Measurements from ENCODE around the gene PRCD.
A peak's percentile ranks its signal among the peaks of the same experiment; 100 is the strongest.

The PRCD gene

DNA sequence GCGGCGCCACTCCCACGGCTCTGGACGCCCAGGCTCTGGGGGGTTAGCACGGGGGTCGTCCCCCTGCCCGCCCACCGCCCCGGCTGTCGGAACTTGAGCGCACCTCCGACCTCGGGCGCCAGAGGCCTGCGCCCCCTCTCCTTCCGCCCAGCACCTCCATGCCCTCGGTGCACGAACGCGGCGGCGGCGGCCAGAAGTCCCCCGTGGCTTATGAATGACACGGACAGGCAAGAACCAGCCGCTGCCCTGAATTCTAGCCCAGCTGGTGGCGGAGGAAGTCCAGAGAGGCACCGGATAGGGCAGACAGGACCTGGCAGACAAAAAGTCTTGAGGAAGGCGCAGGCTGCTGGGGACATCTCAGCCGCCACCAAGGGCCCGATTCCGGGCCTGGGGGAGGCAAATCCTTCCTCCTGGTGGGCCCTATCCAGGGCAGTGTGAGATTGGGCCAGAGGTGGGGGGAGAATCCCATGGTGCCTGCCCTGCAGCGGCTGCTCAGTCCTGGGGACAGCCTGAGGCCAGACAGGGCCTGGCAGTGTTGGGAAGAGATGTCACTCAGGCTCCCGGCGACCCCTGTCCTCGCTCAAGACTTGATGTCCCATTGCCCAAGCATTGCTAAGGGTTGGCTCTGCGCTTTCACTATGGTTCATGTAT, 1.4 kb upstream of the PRCD start:
- H3K36me3 ChIP-seq (ENCODE audit: control insufficient read depth in 1 of 2, insufficient read depth in 2 of 2, low read length in 2 of 2): no peaks in the 10 kb centered on the region
- no CpG with 5 or more reads among the region's 37 CpGs for WGBS (ENCODE audit: extremely low coverage, insufficient coverage, insufficient read length)
- H3K27me3 ChIP-seq (ENCODE audit: insufficient read depth, low read length): peaks cover 33% of the 10 kb centered on the region
- no peak overlapping the region for H3K18ac ChIP-seq (ENCODE audit: low read length)
- H3K4me2 ChIP-seq (ENCODE audit: low read length): peak overlapping the region; percentile 62
- H4K8ac ChIP-seq (ENCODE audit: low read depth, low read length): no peak overlapping the region
- DNase-seq: no peak
- no peak overlapping the region for H2BK120ac ChIP-seq (ENCODE audit: insufficient read depth, low read length, poor library complexity)
- no peak overlapping the region for H3K4ac ChIP-seq (ENCODE audit: low read depth, low read length)
- no peak overlapping the region for H2BK12ac ChIP-seq (ENCODE audit: low read length)
- H3K14ac ChIP-seq (ENCODE audit: low read length): no peak overlapping the region
- H3K4me1 ChIP-seq (ENCODE audit: control insufficient read depth in 1 of 2, insufficient read depth in 2 of 2, low read length in 2 of 2): peaks cover 15 to 27% of the 10 kb centered on the region in 2 experiments
- no peak overlapping the region for H4K91ac ChIP-seq (ENCODE audit: low read depth, low read length)
- H4K12ac ChIP-seq (ENCODE audit: low read depth, low read length): no peak overlapping the region
- peaks cover 2% of the 10 kb centered on the region for H3K79me1 ChIP-seq (ENCODE audit: low read length)
- H2AFZ ChIP-seq (ENCODE audit: insufficient read depth, low read length, poor library complexity): no peak overlapping the region
- H3K9ac ChIP-seq (ENCODE audit: low read length): no peak overlapping the region
- H2AK5ac ChIP-seq (ENCODE audit: low read length): no peak overlapping the region
- H2BK5ac ChIP-seq (ENCODE audit: low read depth, low read length, poor library complexity): no peak overlapping the region
- no peak overlapping the region for H3K27ac ChIP-seq (ENCODE audit: low read depth, low read length)
- peaks cover 2% of the 10 kb centered on the region for H3K9me3 ChIP-seq (ENCODE audit: insufficient read depth, low read depth, low read length)
- no peak overlapping the region for H3K23ac ChIP-seq (ENCODE audit: low read length)
- peaks cover 2% of the 10 kb centered on the region for H3K79me2 ChIP-seq (ENCODE audit: control insufficient read depth, insufficient read depth, low read length, poor library complexity)
- no peak overlapping the region for H3K4me3 ChIP-seq (ENCODE audit: low read depth, low read length)

GRCh38 chr17:76538941-76539570, 788 bp upstream of the PRCD start:
- Histone ChIP-seq H2AK5ac (ENCODE audit: low read length) (no peak overlapping the region), H2AFZ (ENCODE audit: insufficient read depth, low read length, poor library complexity) (no peak overlapping the region), H3K79me2 (ENCODE audit: control insufficient read depth, insufficient read depth, low read length, poor library complexity) (peaks cover 2% of the 10 kb centered on the region), H3K4me1 (ENCODE audit: control insufficient read depth in 1 of 2, insufficient read depth in 2 of 2, low read length in 2 of 2) (peaks cover 19 to 32% of the 10 kb centered on the region in 2 experiments), H3K23ac (ENCODE audit: low read length) (no peak overlapping the region), H2BK120ac (ENCODE audit: insufficient read depth, low read length, poor library complexity) (no peak overlapping the region), H2BK12ac (ENCODE audit: low read length) (no peak overlapping the region), H3K79me1 (ENCODE audit: low read length) (peaks cover 2% of the 10 kb centered on the region), H3K36me3 (ENCODE audit: control insufficient read depth in 1 of 2, insufficient read depth in 2 of 2, low read length in 2 of 2) (no peaks in the 10 kb centered on the region), H3K27ac (ENCODE audit: low read depth, low read length) (no peak overlapping the region), H4K12ac (ENCODE audit: low read depth, low read length) (no peak overlapping the region), H4K91ac (ENCODE audit: low read depth, low read length) (no peak overlapping the region), H3K18ac (ENCODE audit: low read length) (no peak overlapping the region), H3K14ac (ENCODE audit: low read length) (no peak overlapping the region), H3K27me3 (ENCODE audit: insufficient read depth, low read length) (peaks cover 33% of the 10 kb centered on the region), H3K9me3 (ENCODE audit: insufficient read depth, low read depth, low read length) (peaks cover 2% of the 10 kb centered on the region), H3K4me3 (ENCODE audit: low read depth, low read length) (no peak overlapping the region), H3K9ac (ENCODE audit: low read length) (no peak overlapping the region), H4K8ac (ENCODE audit: low read depth, low read length) (no peak overlapping the region), H3K4me2 (ENCODE audit: low read length) (no peak overlapping the region), H3K4ac (ENCODE audit: low read depth, low read length) (no peak overlapping the region), H2BK5ac (ENCODE audit: low read depth, low read length, poor library complexity) (no peak overlapping the region)
- no peak for DNase-seq
- no CpG with 5 or more reads among the region's 9 CpGs for WGBS (ENCODE audit: extremely low coverage, insufficient coverage, insufficient read length)

GRCh38 chr17:76540381-76541300, 797 bp downstream of the PRCD start:
- H3K27me3 ChIP-seq (ENCODE audit: insufficient read depth, low read length): peaks cover 33% of the 10 kb centered on the region
- no CpG with 5 or more reads among the region's 27 CpGs for WGBS (ENCODE audit: extremely low coverage, insufficient coverage, insufficient read length)

GRCh38 chr17:76541739-76542454, 2.1 kb downstream of the PRCD start:
- H2BK5ac ChIP-seq (ENCODE audit: low read depth, low read length, poor library complexity): no peak overlapping the region
- H3K18ac ChIP-seq (ENCODE audit: low read length): no peak overlapping the region
- WGBS (ENCODE audit: extremely low coverage, insufficient coverage, insufficient read length): no CpG with 5 or more reads among the region's 10 CpGs
- no peaks in the 10 kb centered on the region for H3K36me3 ChIP-seq (ENCODE audit: control insufficient read depth in 1 of 2, insufficient read depth in 2 of 2, low read length in 2 of 2)
- no peak overlapping the region for H3K4me2 ChIP-seq (ENCODE audit: low read length)
- H3K9ac ChIP-seq (ENCODE audit: low read length): no peak overlapping the region
- H3K79me1 ChIP-seq (ENCODE audit: low read length): peaks cover 2% of the 10 kb centered on the region
- H3K14ac ChIP-seq (ENCODE audit: low read length): no peak overlapping the region
- no peak overlapping the region for H2BK120ac ChIP-seq (ENCODE audit: insufficient read depth, low read length, poor library complexity)
- no peak overlapping the region for H3K4ac ChIP-seq (ENCODE audit: low read depth, low read length)
- peaks cover 2% of the 10 kb centered on the region for H3K79me2 ChIP-seq (ENCODE audit: control insufficient read depth, insufficient read depth, low read length, poor library complexity)
- no peak overlapping the region for H3K4me3 ChIP-seq (ENCODE audit: low read depth, low read length)
- no peak overlapping the region for H4K12ac ChIP-seq (ENCODE audit: low read depth, low read length)
- H3K27ac ChIP-seq (ENCODE audit: low read depth, low read length): no peak overlapping the region
- H3K4me1 ChIP-seq (ENCODE audit: control insufficient read depth in 1 of 2, insufficient read depth in 2 of 2, low read length in 2 of 2): peaks cover 28 to 35% of the 10 kb centered on the region in 2 experiments
- no peak overlapping the region for H3K23ac ChIP-seq (ENCODE audit: low read length)
- no peak overlapping the region for H2AK5ac ChIP-seq (ENCODE audit: low read length)
- peaks cover 23% of the 10 kb centered on the region for H3K27me3 ChIP-seq (ENCODE audit: insufficient read depth, low read length)
- no peak overlapping the region for H2BK12ac ChIP-seq (ENCODE audit: low read length)
- no peak overlapping the region for H4K91ac ChIP-seq (ENCODE audit: low read depth, low read length)
- H4K8ac ChIP-seq (ENCODE audit: low read depth, low read length): no peak overlapping the region
- no peaks in the 10 kb centered on the region for H3K9me3 ChIP-seq (ENCODE audit: insufficient read depth, low read depth, low read length)
- no peak for DNase-seq
- H2AFZ ChIP-seq (ENCODE audit: insufficient read depth, low read length, poor library complexity): no peak overlapping the region

More at GRCh38 chr17:76540381-76541300, 797 bp downstream of the PRCD start:
- Histone ChIP-seq H3K36me3 (ENCODE audit: control insufficient read depth in 1 of 2, insufficient read depth in 2 of 2, low read length in 2 of 2) (no peaks in the 10 kb centered on the region), H2BK5ac (ENCODE audit: low read depth, low read length, poor library complexity) (no peak overlapping the region), H3K9me3 (ENCODE audit: insufficient read depth, low read depth, low read length) (peaks cover 2% of the 10 kb centered on the region), H4K8ac (ENCODE audit: low read depth, low read length) (peak overlapping the region; percentile 3), H3K4ac (ENCODE audit: low read depth, low read length) (no peak overlapping the region), H3K27ac (ENCODE audit: low read depth, low read length) (no peak overlapping the region), H2BK120ac (ENCODE audit: insufficient read depth, low read length, poor library complexity) (no peak overlapping the region), H3K79me1 (ENCODE audit: low read length) (peaks cover 2% of the 10 kb centered on the region), H2BK12ac (ENCODE audit: low read length) (no peak overlapping the region), H2AK5ac (ENCODE audit: low read length) (no peak overlapping the region), H3K79me2 (ENCODE audit: control insufficient read depth, insufficient read depth, low read length, poor library complexity) (peaks cover 2% of the 10 kb centered on the region), H3K18ac (ENCODE audit: low read length) (no peak overlapping the region), H3K9ac (ENCODE audit: low read length) (no peak overlapping the region), H3K23ac (ENCODE audit: low read length) (no peak overlapping the region), H3K4me2 (ENCODE audit: low read length) (peak overlapping the region; percentile 69), H3K14ac (ENCODE audit: low read length) (no peak overlapping the region), H4K91ac (ENCODE audit: low read depth, low read length) (no peak overlapping the region), H3K4me3 (ENCODE audit: low read depth, low read length) (no peak overlapping the region), H3K4me1 (ENCODE audit: control insufficient read depth in 1 of 2, insufficient read depth in 2 of 2, low read length in 2 of 2) (peaks cover 28 to 35% of the 10 kb centered on the region in 2 experiments), H4K12ac (ENCODE audit: low read depth, low read length) (no peak overlapping the region), H2AFZ (ENCODE audit: insufficient read depth, low read length, poor library complexity) (no peak overlapping the region)
- peak; percentile 87 to 90 for DNase-seq

All from trophoblast cell (in vitro differentiated cells and primary cell).